ENCODE measurements around the gene SLC18A3. TPM values are rescaled to one million over a fixed set of nuclear protein-coding genes. Genes with fewer than 3 reads are reported as not detected.

The SLC18A3 gene
- total and polyA plus RNA-seq, 2 experiments from 2014 or later = 0.16 TPM; not detected in 1

GRCh38 chr10:49598986-49599385 is 11.1 kb upstream of the SLC18A3 start (continued):
- no peak for TF ChIP-seq STAT1 (IDR thresholded peaks at IDR 0.05; ENCODE audit: unreplicated experiment)
- TF ChIP-seq REST (IDR thresholded peaks at IDR 0.05; ENCODE audit: unreplicated experiment) = no peak

DNA sequence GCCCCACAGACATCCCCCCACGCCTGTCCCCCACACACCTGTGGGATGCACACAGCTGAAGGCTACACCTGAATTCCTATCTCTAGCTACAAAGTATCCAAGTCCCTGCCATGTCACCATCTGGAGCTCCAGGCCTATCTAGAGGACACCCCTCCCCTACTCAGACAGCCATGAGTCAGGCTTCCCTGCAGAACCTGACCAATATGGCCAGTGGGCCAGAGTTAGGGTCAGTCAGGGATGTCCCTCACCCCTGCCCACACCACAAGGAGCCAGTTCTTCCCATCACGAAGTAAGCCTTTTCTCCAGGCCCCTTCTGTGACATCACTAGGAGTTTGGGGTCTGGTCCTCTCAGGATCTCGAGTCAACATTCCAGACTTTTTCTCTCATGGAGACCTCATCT is 10.6 kb upstream of the SLC18A3 start:
- Mint-ChIP-seq H3K9me3 (no peaks in the 10 kb centered on the region), H3K36me3 (ENCODE audit: low read depth) (no peaks in the 10 kb centered on the region), H3K27ac (no peak overlapping the region), H3K4me1 (peaks cover 11% of the 10 kb centered on the region), H3K4me3 (no peak overlapping the region), H3K27me3 (ENCODE audit: insufficient read depth, low read depth, poor library complexity) (peaks cover 31% of the 10 kb centered on the region)
- Histone ChIP-seq H3K9me2 (ENCODE audit: insufficient read depth) (no peaks in the 10 kb centered on the region), H4K20me1 (replicated peaks; ENCODE audit: insufficient read depth) (no peaks in the 10 kb centered on the region; the same call in 1 of the 2 replicates), H3K4me2 (no peak overlapping the region), H3K27ac (ENCODE audit: low read depth) (no peak overlapping the region), H2AFZ (no peak overlapping the region), H3K79me2 (replicated peaks; ENCODE audit: insufficient read depth) (no peaks in the 10 kb centered on the region), H3F3A (replicated peaks; ENCODE audit: low read depth) (no peaks in the 10 kb centered on the region), H3K4me1 (ENCODE audit: insufficient read depth) (no peaks in the 10 kb centered on the region; the same call in 1 of the 2 replicates), H3K36me3 (ENCODE audit: insufficient read depth) (no peaks in the 10 kb centered on the region), H3K4me3 (no peak overlapping the region), H3K27me3 (ENCODE audit: insufficient read depth) (peaks cover 20% of the 10 kb centered on the region)
- TF ChIP-seq JUNB (IDR thresholded peaks at IDR 0.05; ENCODE audit: unreplicated experiment) = no peak
- DNase-seq (ENCODE audit: low spot score) (no peak), ATAC-seq (no peak)

GRCh38 chr10:49600046-49600445 is 10.1 kb upstream of the SLC18A3 start:
- H3K9me2 ChIP-seq (ENCODE audit: insufficient read depth) = no peaks in the 10 kb centered on the region
- no peak overlapping the region for H3K4me2 ChIP-seq
- peaks cover 32% of the 10 kb centered on the region for H3K27me3 Mint-ChIP-seq (ENCODE audit: insufficient read depth, low read depth, poor library complexity)
- H4K20me1 ChIP-seq (replicated peaks; ENCODE audit: insufficient read depth) = no peaks in the 10 kb centered on the region; the same call in 1 of the 2 replicates
- no peak overlapping the region for H3K4me3 ChIP-seq
- ATAC-seq = no peak
- no peak overlapping the region for H3K27ac Mint-ChIP-seq
- no peak overlapping the region for H2AFZ ChIP-seq
- H3K36me3 ChIP-seq (ENCODE audit: insufficient read depth) = no peaks in the 10 kb centered on the region
- H3K4me1 ChIP-seq (ENCODE audit: insufficient read depth) = no peaks in the 10 kb centered on the region; the same call in 1 of the 2 replicates
- H3K36me3 Mint-ChIP-seq (ENCODE audit: low read depth) = no peaks in the 10 kb centered on the region
- TF ChIP-seq STAT1 (IDR thresholded peaks at IDR 0.05; ENCODE audit: unreplicated experiment) = no peak
- peaks cover 8% of the 10 kb centered on the region for H3K4me1 Mint-ChIP-seq
- H3K27me3 ChIP-seq (ENCODE audit: insufficient read depth) = peaks cover 25% of the 10 kb centered on the region
- H3F3A ChIP-seq (replicated peaks; ENCODE audit: low read depth) = no peaks in the 10 kb centered on the region
- no peak overlapping the region for H3K4me3 Mint-ChIP-seq
- no peaks in the 10 kb centered on the region for H3K9me3 Mint-ChIP-seq
- no peaks in the 10 kb centered on the region for H3K79me2 ChIP-seq (replicated peaks; ENCODE audit: insufficient read depth)
- no peak overlapping the region for H3K27ac ChIP-seq (ENCODE audit: low read depth)
- no peak for DNase-seq (ENCODE audit: low spot score)

GRCh38 chr10:49600781-49601400 is 9.2 kb upstream of the SLC18A3 start:
- Histone ChIP-seq H4K20me1 (replicated peaks; ENCODE audit: insufficient read depth) (no peaks in the 10 kb centered on the region; the same call in 1 of the 2 replicates), H3K4me3 (no peak overlapping the region), H2AFZ (no peak overlapping the region), H3K27ac (ENCODE audit: low read depth) (no peak overlapping the region), H3K4me2 (no peak overlapping the region), H3K79me2 (replicated peaks; ENCODE audit: insufficient read depth) (no peaks in the 10 kb centered on the region), H3K27me3 (ENCODE audit: insufficient read depth) (peaks cover 34% of the 10 kb centered on the region), H3K9me2 (ENCODE audit: insufficient read depth) (no peaks in the 10 kb centered on the region), H3K4me1 (ENCODE audit: insufficient read depth) (no peaks in the 10 kb centered on the region; the same call in 1 of the 2 replicates), H3K36me3 (ENCODE audit: insufficient read depth) (no peaks in the 10 kb centered on the region), H3F3A (replicated peaks; ENCODE audit: low read depth) (no peaks in the 10 kb centered on the region)
- Mint-ChIP-seq H3K27me3 (ENCODE audit: insufficient read depth, low read depth, poor library complexity) (peaks cover 34% of the 10 kb centered on the region), H3K4me3 (no peak overlapping the region), H3K36me3 (ENCODE audit: low read depth) (no peaks in the 10 kb centered on the region), H3K9me3 (no peaks in the 10 kb centered on the region), H3K4me1 (peaks cover 8% of the 10 kb centered on the region), H3K27ac (no peak overlapping the region)
- ATAC-seq (no peak), DNase-seq (ENCODE audit: low spot score) (no peak)
- no peak for TF ChIP-seq ZNF462 (CRISPR knock-in tag; IDR thresholded peaks at IDR 0.05)

Measured in GM23338 (cell line).